CD4-positive, alpha-beta T cell treated with Interferon alpha-2 for 1 hour (primary cell): ENCODE measurements around the gene FASTK.

Experiments used
- DNase-seq, 2 donors: peaks; one replicate each; pipeline ENCODE4 v3.0.0-alpha.2; 2020 to 2022

FASTK gene

GRCh38 chr7:151062111-151062398 is 18.6 kb downstream of the FASTK start:
- DNase-seq, result no peak

DNA sequence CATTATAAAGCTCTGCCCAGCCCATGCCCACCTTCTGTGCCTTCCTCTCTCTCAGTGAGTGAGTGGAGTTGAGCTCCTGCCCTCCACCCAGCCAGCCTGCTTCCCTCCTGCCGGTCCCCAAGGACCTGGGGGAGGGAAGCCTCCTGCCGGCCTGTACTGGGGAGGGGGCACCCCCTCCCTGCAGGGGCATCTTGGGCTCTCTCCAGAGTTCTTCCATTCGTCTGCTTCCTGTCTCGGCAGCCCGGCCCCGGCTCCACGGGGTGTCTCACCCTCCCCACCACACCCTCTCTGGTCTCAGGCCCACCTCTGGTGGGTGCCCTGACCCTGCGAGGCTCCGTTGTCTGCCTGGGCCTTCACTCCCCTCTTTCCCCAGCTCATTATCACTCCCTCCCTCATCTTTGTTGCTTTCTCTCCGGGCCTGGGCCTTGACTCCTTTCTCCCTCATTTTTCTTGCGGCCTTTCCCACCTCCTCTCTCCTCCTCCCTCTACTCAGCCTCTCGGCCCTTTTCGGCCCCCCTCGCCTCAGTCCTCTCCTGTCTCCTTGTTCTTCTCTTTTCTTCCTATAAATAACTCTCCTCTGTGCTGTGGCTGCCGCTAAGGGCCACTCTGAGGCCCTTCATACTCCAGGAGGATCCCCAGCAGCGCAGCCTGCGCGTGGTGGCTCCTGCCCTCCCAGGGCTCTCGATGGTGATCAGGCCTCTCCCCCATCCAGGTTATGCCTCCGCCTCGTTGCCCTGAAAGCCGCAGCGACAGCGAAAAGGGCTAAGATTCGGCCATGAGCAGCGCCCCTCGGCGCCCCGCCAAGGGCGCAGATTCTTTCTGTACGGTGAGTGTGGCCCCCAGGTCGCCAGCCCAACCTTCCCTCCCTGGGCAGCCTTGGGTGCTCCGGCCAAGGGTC is 19.1 kb downstream of the FASTK start:
- DNase-seq, result no peak

DNA sequence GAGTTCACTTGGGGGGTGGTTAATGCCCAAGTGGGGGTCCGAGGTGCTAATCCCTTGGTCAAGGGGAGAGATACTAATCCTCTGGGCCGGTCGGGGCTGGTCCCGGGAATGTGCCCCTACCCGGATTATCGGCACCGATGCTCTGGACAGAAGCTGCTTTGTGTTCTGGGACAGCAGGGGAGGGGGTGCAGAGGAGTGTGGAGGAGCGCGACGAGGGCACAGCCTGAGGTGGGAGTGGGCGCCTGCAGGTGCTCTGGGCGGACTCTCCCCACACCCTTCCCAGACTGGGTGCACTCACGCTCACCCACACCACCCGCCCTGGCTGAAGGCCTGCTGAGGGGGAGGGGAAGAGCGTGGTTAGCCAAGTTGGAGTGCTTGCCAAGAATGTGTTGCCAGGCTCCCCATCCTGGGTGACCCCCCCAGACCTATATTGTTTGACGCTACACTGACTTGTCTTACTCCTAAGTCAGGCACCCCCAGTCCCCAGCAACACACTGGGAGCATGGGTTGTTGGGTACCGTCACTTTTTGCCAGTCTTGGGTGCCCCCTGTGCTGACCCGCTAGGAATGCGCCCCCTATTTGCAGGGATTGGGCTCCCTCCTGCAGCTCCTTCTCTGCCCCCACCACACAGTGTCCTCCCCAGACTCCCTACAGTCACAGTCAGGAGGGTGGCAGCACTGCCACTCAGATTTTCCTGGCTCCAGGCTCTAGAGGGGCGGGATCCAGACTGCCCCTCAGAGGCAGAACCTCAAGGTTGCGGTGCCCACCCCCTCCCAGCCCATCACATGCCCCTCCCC is 20.0 kb downstream of the FASTK start:
- DNase-seq, result peak in 1 of 2 donors; percentile 20

- DNase-seq, result no peak
These were observed 20.5 kb downstream of the FASTK start for GRCh38 chr7:151060113-151060415.

- peak; percentile 54 to 76 for DNase-seq
These were observed 21.1 kb downstream of the FASTK start, which contains the start of gene SLC4A2 for GRCh38 chr7:151059367-151060112. TSS of gene SLC4A2 (plus strand) at chr7:151059589. CDS start at chr7:151061988, 2,399 bp downstream.

DNA sequence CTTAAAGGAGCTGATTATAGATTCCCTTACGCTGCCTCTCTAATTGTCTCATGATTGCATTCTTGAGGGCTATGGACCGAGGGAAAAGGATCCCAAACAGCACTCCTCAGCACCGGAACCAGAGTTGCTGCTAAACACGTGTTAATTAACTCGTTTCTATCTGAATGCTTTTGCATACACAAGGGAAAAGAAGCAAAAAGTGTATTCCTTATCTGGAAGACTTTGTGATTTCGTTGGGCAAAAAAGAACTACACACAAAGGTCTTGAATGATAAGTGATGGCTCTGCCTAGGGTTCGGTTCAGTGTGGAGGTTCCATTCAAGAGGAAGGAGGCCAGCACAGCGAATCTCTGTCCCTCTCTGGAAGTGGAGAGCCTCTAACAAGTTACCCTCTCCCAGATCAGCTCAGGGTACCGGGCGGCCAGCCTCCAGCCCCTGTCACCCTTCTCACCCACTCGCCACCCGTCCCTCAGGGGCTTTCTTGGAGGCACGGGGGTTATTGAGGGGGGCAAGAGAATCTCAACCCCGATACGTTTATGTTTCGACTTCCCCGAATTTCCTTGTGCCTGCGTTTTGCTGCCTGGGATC is 21.7 kb downstream of the FASTK start:
- DNase-seq, result peak in 1 of 2 donors; percentile 36

DNA sequence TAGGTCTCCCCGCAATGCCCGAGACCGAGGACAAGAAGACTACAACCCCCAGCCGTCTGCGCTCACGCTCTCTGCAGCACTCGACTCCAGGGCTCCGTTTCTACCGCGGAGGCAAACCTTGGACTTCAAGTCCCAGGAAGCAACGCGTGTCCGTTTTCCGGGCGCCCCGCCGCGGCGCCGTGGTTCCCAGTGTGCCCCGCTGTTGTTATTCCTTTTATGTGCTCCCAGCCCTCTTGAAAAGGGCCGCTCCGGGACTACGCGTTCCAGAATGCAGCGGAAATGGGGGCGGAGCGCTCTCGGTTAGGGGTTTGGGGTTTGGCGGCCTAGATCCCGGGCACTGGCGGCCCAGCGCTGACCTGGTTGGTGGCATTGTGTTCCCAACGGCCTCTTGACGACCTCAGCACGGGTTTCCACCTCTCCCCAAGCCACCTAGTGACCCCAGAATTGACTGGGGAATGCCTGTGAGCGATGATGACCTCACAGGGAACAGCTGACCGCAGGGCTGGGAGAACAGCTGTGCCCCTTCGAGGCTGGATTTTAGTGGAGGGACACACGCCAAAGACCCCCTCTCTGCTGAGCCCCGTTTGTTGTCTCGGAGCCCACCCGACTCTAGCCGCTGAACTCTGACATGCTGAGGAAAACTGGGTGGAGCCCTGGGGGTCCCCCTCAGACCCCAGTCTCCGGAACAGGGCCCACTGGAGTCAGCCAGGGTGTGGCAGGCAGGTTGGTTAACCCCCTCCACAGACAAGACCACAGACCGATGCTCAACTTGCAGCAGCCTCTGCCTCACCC is 22.4 kb downstream of the FASTK start:
- DNase-seq, result peak; percentile 98 to 99

GRCh38 chr7:151057506-151057988 is 23.1 kb downstream of the FASTK start, which contains the start of gene CDK5:
TSS of gene CDK5 (minus strand) at chr7:151057897. CDS start at chr7:151057848, 49 bp downstream.
- no peak for DNase-seq

DNA sequence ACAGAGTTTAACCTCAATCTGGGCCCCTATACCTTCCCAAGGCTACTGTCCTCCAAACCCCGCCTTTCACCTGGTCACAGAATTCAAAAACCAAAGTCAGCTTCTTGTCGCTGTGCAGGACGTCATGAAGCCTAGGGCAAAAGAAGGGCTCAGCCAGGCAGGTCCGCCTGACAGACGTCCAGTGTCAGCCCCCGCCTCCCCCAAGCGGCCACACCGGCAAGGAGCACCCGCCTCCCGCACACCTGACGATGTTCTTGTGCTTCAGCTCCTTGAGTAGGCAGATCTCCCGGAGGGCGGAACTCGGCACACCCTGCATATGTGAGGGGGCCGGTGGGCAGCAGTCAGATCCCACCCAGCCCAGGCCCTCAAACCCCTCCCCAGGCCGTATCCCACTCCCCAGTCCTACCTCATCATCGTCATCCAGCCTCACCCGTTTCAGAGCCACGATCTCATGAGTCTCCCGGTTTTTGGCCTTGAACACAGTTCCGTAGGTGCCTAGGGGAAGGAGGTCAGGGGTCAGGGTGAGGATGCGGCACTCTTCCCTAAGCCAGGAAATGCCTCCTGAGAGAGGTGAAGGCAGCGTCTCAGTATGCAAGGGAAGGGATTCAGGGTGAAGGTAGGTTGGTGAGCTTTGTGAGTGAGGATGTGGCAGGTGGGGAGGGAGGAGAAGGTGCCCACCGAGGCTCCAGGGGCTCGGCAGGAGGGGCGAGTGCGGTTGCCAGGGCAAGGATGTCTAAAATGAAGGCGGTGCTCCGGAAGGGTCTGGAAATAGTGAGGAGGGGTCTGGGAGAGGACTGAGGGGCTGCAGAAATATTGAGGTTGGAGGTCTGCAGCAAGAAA is 23.7 kb downstream of the FASTK start:
- no peak for DNase-seq

DNA sequence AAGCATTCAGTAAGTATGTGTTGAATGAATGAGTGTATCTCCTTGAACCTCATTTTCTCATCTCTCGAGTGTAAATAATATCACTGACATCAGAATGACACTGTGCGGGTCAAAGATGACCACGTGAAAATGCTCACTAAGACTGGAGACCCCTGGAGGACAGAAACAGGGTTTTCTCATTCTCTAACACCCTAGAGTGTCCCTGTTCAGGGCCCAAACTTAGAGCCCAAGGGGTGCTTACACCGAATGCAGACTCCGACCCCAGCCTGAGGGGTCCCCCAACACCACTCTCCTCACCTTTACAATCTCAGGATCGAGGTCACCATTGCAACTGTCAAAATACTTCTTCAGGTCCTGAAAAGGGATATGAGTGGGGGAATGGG is 24.3 kb downstream of the FASTK start:
- DNase-seq, result no peak

- DNase-seq, result no peak
These were observed 26.9 kb downstream of the FASTK start for GRCh38 chr7:151053751-151054150.

DNA sequence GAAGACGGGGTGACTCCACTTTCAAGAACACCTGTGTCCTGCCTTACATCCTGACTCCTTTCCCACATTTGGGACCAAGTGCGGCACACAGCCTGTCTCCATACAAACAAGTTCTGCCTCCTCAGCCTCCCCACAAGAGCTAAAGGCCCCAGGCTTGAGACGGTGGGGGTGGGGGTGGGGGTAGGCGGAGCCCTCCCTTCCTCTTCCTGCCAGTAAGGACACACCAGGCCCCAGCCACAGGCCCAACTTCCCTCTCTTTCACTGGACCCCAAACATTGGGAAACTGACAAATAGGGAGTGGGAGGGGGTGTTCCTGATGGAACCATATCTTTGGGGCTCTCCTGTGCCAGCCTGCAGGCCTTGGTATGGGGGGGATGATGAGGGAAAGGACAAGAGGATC is 27.5 kb downstream of the FASTK start:
- DNase-seq, result no peak

DNA sequence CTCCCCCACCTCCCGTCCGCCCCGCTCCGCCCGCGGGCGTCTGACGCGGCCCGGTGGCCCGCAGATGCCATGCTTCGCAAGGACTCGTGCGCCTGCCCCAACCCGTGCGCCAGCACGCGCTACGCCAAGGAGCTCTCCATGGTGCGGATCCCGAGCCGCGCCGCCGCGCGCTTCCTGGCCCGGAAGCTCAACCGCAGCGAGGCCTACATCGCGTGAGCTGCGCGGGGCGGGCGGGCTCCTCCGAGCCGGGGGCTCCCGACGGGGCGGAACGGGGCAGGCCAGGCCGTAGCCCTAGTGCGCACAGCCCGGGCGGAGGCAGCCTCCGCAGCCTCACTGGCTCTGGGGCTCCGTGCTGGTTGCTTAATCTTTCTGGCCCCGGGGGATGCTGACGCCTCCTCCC is 29.5 kb downstream of the FASTK start:
- DNase-seq, result peak; percentile 38 to 63

DNA sequence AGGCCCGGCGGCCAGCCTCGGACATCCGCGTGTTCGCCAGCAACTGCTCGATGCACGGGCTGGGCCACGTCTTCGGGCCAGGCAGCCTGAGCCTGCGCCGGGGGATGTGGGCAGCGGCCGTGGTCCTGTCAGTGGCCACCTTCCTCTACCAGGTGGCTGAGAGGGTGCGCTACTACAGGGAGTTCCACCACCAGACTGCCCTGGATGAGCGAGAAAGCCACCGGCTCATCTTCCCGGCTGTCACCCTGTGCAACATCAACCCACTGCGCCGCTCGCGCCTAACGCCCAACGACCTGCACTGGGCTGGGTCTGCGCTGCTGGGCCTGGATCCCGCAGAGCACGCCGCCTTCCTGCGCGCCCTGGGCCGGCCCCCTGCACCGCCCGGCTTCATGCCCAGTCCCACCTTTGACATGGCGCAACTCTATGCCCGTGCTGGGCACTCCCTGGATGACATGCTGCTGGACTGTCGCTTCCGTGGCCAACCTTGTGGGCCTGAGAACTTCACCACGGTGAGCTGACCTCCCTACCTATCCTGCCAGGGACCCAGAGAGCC is 31.6 kb downstream of the FASTK start:
- no peak for DNase-seq

GRCh38 chr7:151047976-151048815 is 32.4 kb downstream of the FASTK start, which contains the start of gene ASIC3:
TSS of gene ASIC3 (plus strand) at chr7:151048531. CDS start at chr7:151048886, 355 bp downstream.
- DNase-seq, result no peak

DNA sequence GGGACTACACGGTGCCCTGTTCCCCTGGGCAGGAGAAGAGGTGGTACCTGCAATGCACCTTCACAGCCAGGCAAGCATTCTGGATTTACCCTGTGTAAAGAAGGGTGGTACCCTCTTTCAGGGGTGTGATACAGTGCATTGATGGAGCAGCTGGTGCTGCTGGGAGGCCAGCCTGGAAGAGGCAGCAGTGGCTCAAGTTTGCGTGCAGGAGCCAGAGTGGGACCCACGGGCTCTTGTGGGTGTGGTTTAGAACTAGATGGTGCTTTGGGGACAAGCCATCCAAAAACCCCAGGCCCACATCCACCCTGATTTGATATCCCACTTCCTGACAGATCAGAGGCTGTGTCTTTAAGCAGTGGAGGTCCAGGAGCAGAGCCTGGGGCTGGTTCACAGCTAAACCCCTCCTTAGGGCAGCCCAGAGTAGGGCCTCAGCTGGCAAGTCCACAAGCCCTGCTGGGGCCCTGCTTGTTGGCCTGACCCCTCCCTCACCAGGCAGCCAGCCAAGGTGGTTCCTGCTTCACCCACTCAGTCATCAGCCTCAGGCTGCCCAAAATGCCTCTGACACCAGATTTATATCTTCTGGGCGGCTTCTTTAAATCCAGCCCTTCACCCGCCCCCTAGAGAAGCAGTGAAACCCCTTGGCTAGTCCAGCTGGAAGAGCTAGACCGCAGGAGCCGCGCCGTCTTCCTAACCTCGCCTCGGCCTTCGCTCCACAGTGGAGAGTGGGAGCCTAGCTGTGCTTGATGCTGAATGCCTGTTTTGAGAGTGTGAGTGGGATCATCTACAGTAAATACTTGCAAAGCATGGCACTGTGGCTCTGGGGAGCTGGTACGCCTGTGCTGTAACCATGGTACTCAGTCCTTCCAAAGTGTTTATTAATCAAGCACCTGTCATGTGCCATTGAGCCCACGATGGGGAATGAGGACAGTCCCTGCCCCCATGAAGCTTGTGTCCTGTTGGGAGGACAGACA is 33.7 kb downstream of the FASTK start:
- no peak for DNase-seq

DNA sequence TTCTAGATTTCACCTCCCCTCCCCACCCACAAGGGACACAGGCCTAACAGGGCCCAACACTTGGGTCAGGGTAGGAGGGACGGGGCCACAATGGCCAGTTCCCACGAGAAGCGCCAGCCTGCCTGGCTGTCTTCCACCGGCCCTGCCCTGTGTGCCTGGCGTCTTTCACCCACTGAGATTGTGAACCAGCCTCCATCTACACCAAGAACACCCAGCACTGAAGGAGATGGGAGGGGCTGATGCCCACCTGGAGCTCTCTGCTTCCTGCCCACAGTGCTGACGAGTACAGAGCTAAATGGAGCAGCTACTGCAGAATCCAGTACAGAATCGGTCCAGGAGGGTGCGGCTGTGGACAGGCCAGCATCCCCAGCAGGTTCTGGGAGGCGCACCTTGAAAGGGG is 34.6 kb downstream of the FASTK start:
- no peak for DNase-seq

- DNase-seq, result no peak
These were observed 35.3 kb downstream of the FASTK start for GRCh38 chr7:151045262-151045661.
